Breast epithelium (tissue), 3 donors: Measurements from ENCODE around the gene POF1B.
"Not testable (repeated sequence)": the region's sequence is repeated elsewhere in the genome, so short reads cannot be mapped to it uniquely, and the experiment has no call there.

Source experiments
- CTCF ChIP-seq, 3 donors: fragments of 450-650 bp; IDR thresholded peaks; one replicate each; pipeline ENCODE4 v1.5.1; 2016 to 2017; ENCODE audit warnings: antibody characterized with exemption in 3 of 3, mild to moderate bottlenecking in 3 of 3, moderate library complexity in 3 of 3
- POLR2A ChIP-seq: fragments of 450-650 bp; IDR thresholded peaks from one replicate; pipeline ENCODE4 v1.6.1; 2016; ENCODE audit warnings: antibody characterized with exemption, mild to moderate bottlenecking, moderate library complexity

GRCh38 chrX:85285286-85285685 is 94.2 kb downstream of the POF1B start:
- TF ChIP-seq CTCF (IDR thresholded peaks at IDR 0.05); POLR2A: not testable (repeated sequence)
